Endothelial cell of umbilical vein (primary cell): ENCODE measurements around the gene TSEN2. TPM values are rescaled to one million over a fixed set of nuclear protein-coding genes. Genes with fewer than 3 reads are reported as not detected.

Source experiments
- BruUV-seq: library from RNA; stranded (reverse); fragments of 400-500 nt; replicated peaks from 2 replicates; lab custom pipeline; 2021; lab: Mats Ljungman, UMichigan
- CTCF ChIA-PET: fragments of 300-600, 350-600 bp; sonication (Branson Sonifier 250); formaldehyde crosslinking; loops from one replicate; lab custom pipeline; 2021; ENCODE audit warnings: antibody characterized with exemption, inconsistent platforms; lab: Charles Lee
- POLR2A ChIA-PET: fragments of 300-600, 350-600 bp; sonication (Branson Sonifier 250); formaldehyde crosslinking; loops from one replicate; lab custom pipeline; 2021; ENCODE audit warnings: antibody characterized with exemption, inconsistent platforms; lab: Charles Lee
- DNase-seq: peaks from one replicate; pipeline ENCODE4 v3.0.0-alpha.2; 2011; ENCODE audit warnings: low read depth, low spot score
- FAIRE-seq: peaks from 2 replicates; lab custom pipeline; 2011; peaks lifted over from hg19 to GRCh38; lab: Jason Lieb, UNC
- H2AFZ ChIP-seq: 2 replicates; pipeline ENCODE4 v1.6.0; 2012; ENCODE audit warnings: low read depth, low read length, control low read depth, inconsistent platforms
- H3K27ac ChIP-seq: 2 replicates; pipeline ENCODE4 v1.5.1; 2011; ENCODE audit warnings: low read depth, mild to moderate bottlenecking, control low read depth, low read length, moderate library complexity; ENCODE audit not compliant: insufficient read depth
- H3K27me3 ChIP-seq, 2 experiments: 2 replicates each; pipeline versions ENCODE4 v1.6.0 to v1.6.1; 2011; ENCODE audit warnings: low read length in 2 of 2, mixed read lengths in 1 of 2; ENCODE audit not compliant: control insufficient read depth in 2 of 2, insufficient read depth in 2 of 2
- H3K36me3 ChIP-seq, 2 experiments: 2 replicates in 1 of 2; 3 replicates in 1 of 2; pipeline ENCODE4 v1.5.1; 2011; ENCODE audit warnings: low read length in 2 of 2, mild to moderate bottlenecking in 1 of 2, moderate library complexity in 1 of 2; ENCODE audit not compliant: control insufficient read depth in 2 of 2, insufficient read depth in 2 of 2; ENCODE audit errors: extremely low read depth in 1 of 2
- H3K4me1 ChIP-seq: 3 replicates; pipeline ENCODE4 v1.5.1; 2011; ENCODE audit warnings: mild to moderate bottlenecking, low read length; ENCODE audit not compliant: control insufficient read depth, insufficient read depth; ENCODE audit errors: extremely low read depth
- H3K4me2 ChIP-seq: 2 replicates; pipeline ENCODE4 v1.6.1; 2011; ENCODE audit warnings: low read length, control low read depth, mixed read lengths; ENCODE audit not compliant: insufficient read depth
- H3K4me3 ChIP-seq, 3 experiments: fragments of 200-600 bp in 1 of 3; sonication (generic), shearing (Covaris generic) in 1 of 3; replicated peaks in 1 of 3; 2 replicates each; pipeline ENCODE4 v1.5.1; 2011 to 2016; ENCODE audit warnings: control low read depth in 3 of 3, low read length in 3 of 3, mild to moderate bottlenecking in 2 of 3, inconsistent platforms in 1 of 3, low read depth in 1 of 3, moderate library complexity in 1 of 3; ENCODE audit not compliant: insufficient read depth in 1 of 3
- H3K79me2 ChIP-seq: 2 replicates; pipeline ENCODE4 v1.6.0; 2012; ENCODE audit warnings: low read length, inconsistent platforms; ENCODE audit not compliant: control insufficient read depth, insufficient read depth
- H3K9ac ChIP-seq: replicated peaks from 2 replicates; pipeline ENCODE3; 2011; ENCODE audit warnings: low read length, control low read depth; ENCODE audit not compliant: insufficient read depth; ENCODE audit errors: extremely low read depth
- H3K9me1 ChIP-seq: replicated peaks from 3 replicates; pipeline ENCODE4 v1.6.0; 2011; ENCODE audit warnings: mild to moderate bottlenecking, low read length; ENCODE audit not compliant: control insufficient read depth, insufficient read depth; ENCODE audit errors: extremely low read depth
- H3K9me3 ChIP-seq: replicated peaks from 2 replicates; pipeline ENCODE4 v1.5.1; 2012; ENCODE audit warnings: low read length, inconsistent platforms; ENCODE audit not compliant: control insufficient read depth, insufficient read depth
- H4K20me1 ChIP-seq: replicated peaks from 2 replicates; pipeline ENCODE3; 2011; ENCODE audit warnings: mild to moderate bottlenecking, low read length; ENCODE audit not compliant: control insufficient read depth, insufficient read depth; ENCODE audit errors: extremely low read depth
- EZH2 ChIP-seq: IDR thresholded peaks from 2 replicates; pipeline ENCODE4 v1.6.1; 2012; ENCODE audit warnings: borderline replicate concordance, low read depth, mild to moderate bottlenecking, moderate library complexity, low read length, inconsistent platforms; ENCODE audit not compliant: severe bottlenecking
- GATA2 ChIP-seq: IDR thresholded peaks from 2 replicates; pipeline ENCODE4 v1.7.0; 2011; ENCODE audit warnings: low read depth, mild to moderate bottlenecking, moderate library complexity, mixed read lengths, low read length; ENCODE audit not compliant: insufficient read length, insufficient read depth
- JUN ChIP-seq: IDR thresholded peaks from 2 replicates; pipeline ENCODE4 v1.6.1; 2011; ENCODE audit warnings: borderline replicate concordance, low read depth; ENCODE audit not compliant: insufficient read length, insufficient read depth
- MAX ChIP-seq: IDR thresholded peaks from 2 replicates; pipeline ENCODE4 v1.6.1; 2011; ENCODE audit not compliant: insufficient read depth, insufficient read length
- MYC ChIP-seq: IDR thresholded peaks from one replicate; pipeline ENCODE4 v1.6.1; 2011; ENCODE audit warnings: mild to moderate bottlenecking, low read depth, low read length
- POLR2A ChIP-seq: IDR thresholded peaks from 2 replicates; pipeline ENCODE4 v1.6.1; 2012; ENCODE audit warnings: low read depth, mild to moderate bottlenecking, control low read depth, low read length
- POLR2AphosphoS5 ChIP-seq: IDR thresholded peaks from 2 replicates; pipeline ENCODE4 v1.6.1; 2012; ENCODE audit warnings: low read depth, mild to moderate bottlenecking, control low read depth, low read length, moderate library complexity; ENCODE audit not compliant: insufficient read depth
- dilution Hi-C: fragments of 300-500 bp; cut with MboI; formaldehyde crosslinking; loops from one replicate; pipeline ENCODE4 v1.15.0; 2019; ENCODE audit warnings: low sequenced_read_pairs; ENCODE audit not compliant: extremely low pct_ligation_motif_present
- intact Hi-C: fragments of 100-400 bp; cut with micrococcal nuclease; formaldehyde crosslinking; loops from one replicate; pipeline ENCODE4 v1.10.0; 2022
- polyA plus RNA-seq, 4 experiments: library from polyadenylated mRNA; depleted of rRNA in 3 of 4; stranded (reverse) in 3 of 4; unstranded in 1 of 4; fragments of >200 nt; gene quantifications; 2 replicates each; pipeline versions ENCODE4 v1.2.1 to v1.2.3, GENCODE V29; 2011 to 2012; ENCODE audit warnings: missing spikeins in 1 of 4
- total RNA-seq: library from RNA; stranded (reverse); gene quantifications from 2 replicates; pipeline ENCODE4 v1.2.3, GENCODE V29; 2021

TSEN2 gene
- total and polyA plus RNA-seq, 2 donors (not counting 3 experiments of a cell fraction or from before 2014, with no cell fraction given), result 8.3 to 12.1 TPM

GRCh38 chr3:12438318-12438717, 46.0 kb upstream of the TSEN2 start:
- no peak for FAIRE-seq
- Histone ChIP-seq H3K4me2 (no peak overlapping the region), H2AFZ (no peak overlapping the region), H3K9me1 (no peaks in the 10 kb centered on the region), H3K4me3 (no peak overlapping the region), H3K36me3 (no peaks in the 10 kb centered on the region), H3K79me2 (no peaks in the 10 kb centered on the region), H4K20me1 (no peaks in the 10 kb centered on the region), H3K9me3 (no peaks in the 10 kb centered on the region), H3K4me1 (no peaks in the 10 kb centered on the region), H3K9ac (no peak overlapping the region), H3K27ac (no peak overlapping the region), H3K27me3 (peaks cover 5 to 6% of the 10 kb centered on the region in 2 experiments)
- DNase-seq, result no peak
- CTCF ChIA-PET, result interaction anchor here (1.1 kb wide), 1 partner anchor 12 kb away, joined by 4 read pairs; no protein-coding TSS in a partner anchor
- POLR2A ChIA-PET, result no interaction called here
- intact Hi-C loops (no loop called here), dilution Hi-C loops (no loop called here)
- no peak for TF ChIP-seq JUN
- no peak for TF ChIP-seq POLR2AphosphoS5
- BruUV-seq, result no TSS peak

- no peaks in the 10 kb centered on the region for H3K4me1 ChIP-seq
- no peak overlapping the region for H3K4me3 ChIP-seq
- H3K4me2 ChIP-seq, result no peak overlapping the region
- POLR2A ChIA-PET, result no interaction called here
- no peaks in the 10 kb centered on the region for H3K79me2 ChIP-seq
- no peaks in the 10 kb centered on the region for H3K9me1 ChIP-seq
- no peak overlapping the region for H3K27ac ChIP-seq
- H3K36me3 ChIP-seq, result no peaks in the 10 kb centered on the region
- no peak for DNase-seq
- CTCF ChIA-PET, result no interaction called here
- no peaks in the 10 kb centered on the region for H3K9me3 ChIP-seq
- dilution Hi-C loops (no loop called here), intact Hi-C loops (no loop called here)
- H3K27me3 ChIP-seq, result peaks cover 4 to 5% of the 10 kb centered on the region in 2 experiments
- no peak overlapping the region for H2AFZ ChIP-seq
- no TSS peak for BruUV-seq
- no peaks in the 10 kb centered on the region for H4K20me1 ChIP-seq
- no peak overlapping the region for H3K9ac ChIP-seq
- TF ChIP-seq POLR2AphosphoS5, result no peak
- no peak for TF ChIP-seq JUN
- no peak for TF ChIP-seq EZH2
- TF ChIP-seq GATA2, result no peak
- no peak for TF ChIP-seq MYC
- no peak for TF ChIP-seq MAX
- TF ChIP-seq POLR2A, result no peak
- FAIRE-seq, result no peak
These were observed 44.9 kb upstream of the TSEN2 start for GRCh38 chr3:12439161-12439940.
